GM12891 (cell line): Measurements from ENCODE around the gene DNASE1L1.

Source experiments
- PAX5 ChIP-seq: IDR thresholded peaks from 2 replicates; pipeline ENCODE4 v1.6.1; 2011; ENCODE audit warnings: low read length, moderate library complexity, mild to moderate bottlenecking; ENCODE audit not compliant: insufficient read depth, severe bottlenecking
- POLR2A ChIP-seq: IDR thresholded peaks from 2 replicates; pipeline ENCODE4 v1.6.1; 2011; ENCODE audit warnings: low read depth, low read length, control low read depth
- POLR2AphosphoS5 ChIP-seq: IDR thresholded peaks from 2 replicates; pipeline ENCODE4 v1.6.1; 2011; ENCODE audit warnings: low read depth, low read length, control low read depth
- POU2F2 ChIP-seq: IDR thresholded peaks from 2 replicates; pipeline ENCODE4 v1.6.1; 2011; ENCODE audit warnings: low read depth, mild to moderate bottlenecking, control low read depth, low read length, moderate library complexity
- TAF1 ChIP-seq: IDR thresholded peaks from 2 replicates; pipeline ENCODE4 v1.6.1; 2011; ENCODE audit warnings: low read depth, low read length, control low read depth

GRCh38 chrX:154457491-154458115, 48.5 kb upstream of the DNASE1L1 start:
- no peak for TF ChIP-seq TAF1
- TF ChIP-seq POLR2A: no peak
- TF ChIP-seq POLR2AphosphoS5: no peak
- TF ChIP-seq PAX5: no peak
- TF ChIP-seq POU2F2: no peak
